ENCODE data around the gene PVALEF. TPM values are rescaled to one million over a fixed set of nuclear protein-coding genes. Genes with fewer than 3 reads are reported as not detected.

PVALEF gene
- total RNA-seq = not detected in 2 replicates

GRCh38 chr17:81165246-81166032 is at the start of gene PVALEF:
PVALEF (plus strand) TSS chr17:81165507; CDS start chr17:81181227, 15,720 bp downstream.

GRCh38 chr17:81166033-81166492 is 756 bp downstream of the PVALEF start, which contains the start of gene AATK:
AATK (minus strand) TSS chr17:81166221; CDS start chr17:81165992, 229 bp downstream.

DNA sequence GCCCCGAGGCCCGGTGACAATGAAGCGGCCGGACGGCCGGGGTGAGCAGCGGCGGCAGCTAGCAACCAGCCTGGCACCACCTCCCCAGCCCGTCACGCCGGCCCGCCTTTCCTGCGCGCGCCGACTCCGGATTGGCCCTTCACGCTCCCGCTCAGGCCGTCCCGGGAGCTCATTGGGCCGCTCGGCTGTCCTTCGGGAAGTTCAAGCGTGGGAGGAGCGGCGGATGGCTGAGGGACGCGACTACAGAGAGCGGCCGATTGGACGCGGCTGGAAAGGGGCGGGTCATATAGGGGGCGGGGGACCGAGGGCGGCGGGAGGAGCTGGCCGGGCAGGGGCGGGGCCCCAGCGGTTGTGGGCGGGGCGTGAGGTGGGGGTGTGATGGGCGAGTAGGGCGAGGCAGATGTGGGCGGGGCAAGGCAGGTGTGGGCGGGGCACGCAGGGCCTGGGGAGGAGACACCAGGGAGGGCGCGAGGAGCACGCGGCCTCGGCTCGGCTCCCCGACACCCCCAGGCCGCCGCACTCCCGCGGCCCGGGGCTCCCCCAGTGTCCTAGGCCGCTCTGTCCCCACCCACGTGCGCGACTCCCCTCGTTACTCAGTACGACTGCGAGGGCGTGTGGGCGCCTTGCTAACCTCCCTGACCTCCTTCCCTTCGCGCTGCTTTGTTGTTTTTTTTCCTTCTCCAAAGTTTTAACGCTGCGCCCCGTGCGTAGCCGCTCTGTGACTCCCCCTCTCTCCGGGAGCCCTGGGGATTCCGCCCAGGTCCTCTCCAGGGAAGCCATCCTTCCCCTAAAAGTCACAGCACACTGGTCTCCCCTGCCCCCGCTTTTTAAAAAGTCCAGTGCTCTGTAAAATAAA is 57.8 kb downstream of the PVALEF start, which contains the start of gene CEP131:
TSS of gene CEP131 (minus strand) at position 60 of the 856 bp plus-strand sequence. CDS start 2,909 bp downstream, outside the sequence.

Other genes starting within 250 kb of the PVALEF start
- 13.7 and 16.0 TPM in 2 replicates for gene CHMP6, start 173.7 kb upstream of the PVALEF start, total RNA-seq
- gene BAIAP2, start 130.4 kb upstream of the PVALEF start, total RNA-seq = 12.6 and 22.0 TPM in 2 replicates
- 0.15 TPM in 1 of 2 replicates, not detected in the other for gene AATK, start 714 bp downstream of the PVALEF start, total RNA-seq
- 6.9 and 9.8 TPM in 2 replicates for gene CEP131, start 57.5 kb downstream of the PVALEF start, total RNA-seq
- 10.4 and 17.7 TPM in 2 replicates for gene TEPSIN, start 73.5 kb downstream of the PVALEF start, total RNA-seq
- gene NDUFAF8, start 73.8 kb downstream of the PVALEF start, total RNA-seq = 25.6 and 54.6 TPM in 2 replicates
- 108 and 127 TPM in 2 replicates for gene SLC38A10, start 129.8 kb downstream of the PVALEF start, total RNA-seq
- 26.9 and 29.2 TPM in 2 replicates for gene BAHCC1, start 229.9 kb downstream of the PVALEF start, total RNA-seq

Data from cardiac ventricle fibroblast (primary cell).